PC-3 (cell line): Measurements from ENCODE around the gene GPBAR1. TPM values are rescaled to one million over a fixed set of nuclear protein-coding genes. Genes with fewer than 3 reads are reported as not detected.
A peak's percentile ranks its signal among the peaks of the same experiment; 100 is the strongest.

Experiments
- ATAC-seq: fragments of 200-7000 bp; cut with Tn5 transposase; 2 replicates; pipeline ENCODE4 v1.9.1; 2020; ENCODE audit warnings: mild to moderate bottlenecking, moderate library complexity
- BruUV-seq: library from RNA; stranded (reverse); fragments of 400-500 nt; replicated peaks from 2 replicates; lab custom pipeline; 2021; lab: Mats Ljungman, UMichigan
- CTCF ChIA-PET: fragments of 300-600 bp; sonication (Branson Sonifier 250); formaldehyde crosslinking; loops from one replicate; lab custom pipeline; 2022; ENCODE audit warnings: antibody characterized with exemption; lab: Charles Lee
- POLR2A ChIA-PET: fragments of 300-600 bp; sonication (Branson Sonifier 250); formaldehyde crosslinking; loops from one replicate; lab custom pipeline; 2022; ENCODE audit warnings: antibody characterized with exemption; ENCODE audit not compliant: unreplicated experiment; lab: Charles Lee
- DNase-seq: peaks from one replicate; pipeline ENCODE4 v3.0.0-alpha.2; 2015
- H2AFZ ChIP-seq: fragments of 300-600 bp; sonication (generic); 2 replicates; pipeline ENCODE4 v1.6.0; 2016; ENCODE audit warnings: antibody characterized with exemption, low read length
- H3F3A ChIP-seq: fragments of 300-600 bp; sonication (generic); one replicate; pipeline ENCODE4 v1.6.0; 2017; ENCODE audit warnings: antibody characterized with exemption, low read length, control low read depth, mild to moderate bottlenecking; ENCODE audit not compliant: unreplicated experiment
- H3K27ac ChIP-seq: fragments of 300-600 bp; sonication (generic); 2 replicates; pipeline ENCODE4 v1.5.1; 2016; ENCODE audit warnings: mild to moderate bottlenecking, low read length
- H3K27me3 ChIP-seq: fragments of 300-600 bp; sonication (generic); 2 replicates; pipeline ENCODE4 v1.6.1; 2016; ENCODE audit warnings: low read length, mixed read lengths
- H3K36me3 ChIP-seq: fragments of 300-600 bp; sonication (generic); 2 replicates; pipeline ENCODE4 v1.6.1; 2016; ENCODE audit warnings: low read depth, mixed run types, low read length, mixed read lengths
- H3K4me1 ChIP-seq: fragments of 300-600 bp; sonication (generic); 2 replicates; pipeline ENCODE4 v1.5.1; 2016; ENCODE audit warnings: low read length; ENCODE audit not compliant: insufficient read depth
- H3K4me2 ChIP-seq: fragments of 300-600 bp; sonication (generic); 2 replicates; pipeline ENCODE4 v1.6.0; 2016; ENCODE audit warnings: low read length
- H3K4me3 ChIP-seq: fragments of 300-600 bp; sonication (generic); 2 replicates; pipeline ENCODE4 v1.5.1; 2016; ENCODE audit warnings: mild to moderate bottlenecking, low read length, mixed read lengths
- H3K79me2 ChIP-seq: fragments of 300-600 bp; sonication (generic); 2 replicates; pipeline ENCODE4 v1.6.1; 2017; ENCODE audit warnings: low read length, mixed read lengths
- H3K9ac ChIP-seq: fragments of 300-600 bp; sonication (generic); 2 replicates; pipeline ENCODE4 v1.6.0; 2016; ENCODE audit warnings: mild to moderate bottlenecking, low read length
- H3K9me2 ChIP-seq: fragments of 300-600 bp; sonication (generic); replicated peaks from 2 replicates; pipeline ENCODE4 v1.6.1; 2016; ENCODE audit warnings: mixed run types, low read length, mixed read lengths
- H3K9me3 ChIP-seq: fragments of 300-600 bp; sonication (generic); 2 replicates; pipeline ENCODE4 v1.6.1; 2016; ENCODE audit warnings: low read length, mixed read lengths
- H4K20me1 ChIP-seq: fragments of 300-600 bp; sonication (generic); 2 replicates; pipeline ENCODE4 v1.6.1; 2016; ENCODE audit warnings: low read length, mixed read lengths
- CTCF ChIP-seq: fragments of 300-600 bp; sonication (generic); conservative IDR thresholded peaks from 2 replicates; pipeline ENCODE4 v1.5.1; 2017; ENCODE audit warnings: antibody characterized with exemption, low read depth, mild to moderate bottlenecking, low read length
- EZH2 ChIP-seq: fragments of 300-600 bp; sonication (generic); IDR thresholded peaks from one replicate; pipeline ENCODE4 v1.6.1; 2017; ENCODE audit warnings: antibody characterized with exemption, mild to moderate bottlenecking, low read length; ENCODE audit not compliant: unreplicated experiment
- EZH2phosphoT487 ChIP-seq: fragments of 300-600 bp; sonication (generic); IDR thresholded peaks from 2 replicates; pipeline ENCODE4 v1.6.1; 2018; ENCODE audit warnings: mild to moderate bottlenecking, antibody characterized with exemption, low read length, borderline replicate concordance
- intact Hi-C: fragments of 100-400 bp; cut with micrococcal nuclease; formaldehyde crosslinking; loops from 2 replicates; pipeline ENCODE4 v1.9.0; 2023
- total RNA-seq: library from RNA; depleted of rRNA; stranded (reverse); fragments of >200 nt; gene quantifications from 2 replicates; pipeline ENCODE4 v1.2.3, GENCODE V29; 2014

GPBAR1 gene
- total RNA-seq, 1 experiment from 2014 or later, result 0.18 TPM

GRCh38 chr2:218301176-218301819 is 40.5 kb downstream of the GPBAR1 start:
- Histone ChIP-seq H3K4me3 (no peak overlapping the region), H3F3A (no peaks in the 10 kb centered on the region), H3K9ac (no peak overlapping the region), H3K4me1 (no peaks in the 10 kb centered on the region), H3K9me2 (no peaks in the 10 kb centered on the region), H3K4me2 (no peak overlapping the region), H3K36me3 (no peaks in the 10 kb centered on the region), H3K79me2 (no peaks in the 10 kb centered on the region), H3K27ac (no peak overlapping the region), H4K20me1 (no peaks in the 10 kb centered on the region), H3K27me3 (no peaks in the 10 kb centered on the region), H2AFZ (no peak overlapping the region), H3K9me3 (no peaks in the 10 kb centered on the region)
- BruUV-seq, result no TSS peak
- ChIA-PET CTCF (interaction anchor here (0.6 kb wide), 1 partner anchor 116 kb away, joined by 3 read pairs; no protein-coding TSS in a partner anchor), POLR2A (no interaction called here)
- peak; percentile 94 for ATAC-seq
- TF ChIP-seq EZH2phosphoT487, result no peak
- TF ChIP-seq CTCF, result peak; percentile 93
- DNase-seq, result peak; percentile 96
- intact Hi-C loops, result loop anchor here (1.0 to 2.0 kb wide), 4 partner anchors 28 to 165 kb away; partner anchors contain the start of gene CATIP

GRCh38 chr2:218305383-218305782 is 44.6 kb downstream of the GPBAR1 start:
- ATAC-seq, result no peak
- CTCF ChIA-PET, result no interaction called here
- Histone ChIP-seq H4K20me1 (no peaks in the 10 kb centered on the region), H3K79me2 (no peaks in the 10 kb centered on the region), H3K36me3 (no peaks in the 10 kb centered on the region), H3K9ac (no peak overlapping the region), H3K27me3 (no peaks in the 10 kb centered on the region), H3K9me3 (no peaks in the 10 kb centered on the region), H3K4me2 (no peak overlapping the region), H3K9me2 (no peaks in the 10 kb centered on the region), H3K27ac (no peak overlapping the region), H3F3A (no peaks in the 10 kb centered on the region), H3K4me3 (no peak overlapping the region), H3K4me1 (no peaks in the 10 kb centered on the region), H2AFZ (no peak overlapping the region)
- BruUV-seq, result no TSS peak
- no peak for DNase-seq
- POLR2A ChIA-PET, result no interaction called here
- intact Hi-C loops, result no loop called here
- TF ChIP-seq EZH2phosphoT487, result no peak
- TF ChIP-seq EZH2, result no peak
- TF ChIP-seq CTCF, result no peak

GRCh38 chr2:218306184-218306920 is 45.5 kb downstream of the GPBAR1 start:
- BruUV-seq, result no TSS peak

More at GRCh38 chr2:218306184-218306920, 45.5 kb downstream of the GPBAR1 start:
- Histone ChIP-seq H3K79me2 (no peaks in the 10 kb centered on the region), H3K4me3 (no peak overlapping the region), H3K4me1 (no peaks in the 10 kb centered on the region), H3K9me3 (no peaks in the 10 kb centered on the region), H3K27ac (no peak overlapping the region), H3K9ac (no peak overlapping the region), H4K20me1 (no peaks in the 10 kb centered on the region), H3K4me2 (no peak overlapping the region), H3K27me3 (no peaks in the 10 kb centered on the region), H3K9me2 (no peaks in the 10 kb centered on the region), H2AFZ (no peak overlapping the region), H3F3A (no peaks in the 10 kb centered on the region), H3K36me3 (no peaks in the 10 kb centered on the region)
- CTCF ChIA-PET, result no interaction called here
- ATAC-seq (no peak), DNase-seq (no peak)
- intact Hi-C loops, result no loop called here
- POLR2A ChIA-PET, result no interaction called here
- TF ChIP-seq EZH2 (no peak), CTCF (no peak), EZH2phosphoT487 (no peak)
